HT1080 (cell line): Measurements from ENCODE around the gene HTR2B. TPM values are rescaled to one million over a fixed set of nuclear protein-coding genes. Genes with fewer than 3 reads are reported as not detected.
"Not testable (repeated sequence)": the region's sequence is repeated elsewhere in the genome, so short reads cannot be mapped to it uniquely, and the experiment has no call there.

Source experiments
- DNase-seq: peaks from one replicate; pipeline ENCODE4 v3.0.0-alpha.2; 2015; ENCODE audit warnings: low read depth
- small RNA-seq: library from RNA; depleted of rRNA; stranded (forward); fragments of <200 nt; gene quantifications from one replicate; pipeline ENCODE3, GENCODE V24; 2014
- total RNA-seq: library from RNA; depleted of rRNA; stranded (reverse); fragments of >200 nt; shearing (Covaris generic); gene quantifications from 2 replicates; pipeline ENCODE4 v1.2.3, GENCODE V29; 2014; rRNA removed

HTR2B gene
- total RNA-seq, 1 experiment from 2014 or later = not detected

- DNase-seq = no peak
Measured at GRCh38 chr2:231093933-231094332, 30.9 kb downstream of the HTR2B start.

DNA sequence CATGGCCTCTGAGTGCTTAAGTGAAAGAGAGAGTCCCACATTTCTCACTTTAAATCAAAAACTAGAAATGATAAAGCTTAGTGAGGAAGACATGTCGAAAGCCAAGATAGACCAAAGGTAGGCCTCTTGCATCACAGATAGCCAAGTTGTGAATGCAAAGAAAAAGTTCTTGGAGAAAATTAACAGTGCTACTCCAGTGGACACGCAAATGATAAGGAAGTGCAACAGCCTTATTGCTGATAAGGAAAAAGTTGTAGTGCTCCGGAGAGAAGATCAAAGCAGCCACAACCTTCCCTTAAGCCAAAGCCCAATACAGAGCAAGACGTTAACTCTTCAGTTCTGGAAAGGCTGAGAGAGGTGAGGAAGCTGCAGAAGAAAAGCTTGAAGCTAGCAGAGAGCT is 36.1 kb downstream of the HTR2B start:
- no peak for DNase-seq

- DNase-seq = no peak
Measured at GRCh38 chr2:231084565-231084964, 40.3 kb downstream of the HTR2B start.

DNA sequence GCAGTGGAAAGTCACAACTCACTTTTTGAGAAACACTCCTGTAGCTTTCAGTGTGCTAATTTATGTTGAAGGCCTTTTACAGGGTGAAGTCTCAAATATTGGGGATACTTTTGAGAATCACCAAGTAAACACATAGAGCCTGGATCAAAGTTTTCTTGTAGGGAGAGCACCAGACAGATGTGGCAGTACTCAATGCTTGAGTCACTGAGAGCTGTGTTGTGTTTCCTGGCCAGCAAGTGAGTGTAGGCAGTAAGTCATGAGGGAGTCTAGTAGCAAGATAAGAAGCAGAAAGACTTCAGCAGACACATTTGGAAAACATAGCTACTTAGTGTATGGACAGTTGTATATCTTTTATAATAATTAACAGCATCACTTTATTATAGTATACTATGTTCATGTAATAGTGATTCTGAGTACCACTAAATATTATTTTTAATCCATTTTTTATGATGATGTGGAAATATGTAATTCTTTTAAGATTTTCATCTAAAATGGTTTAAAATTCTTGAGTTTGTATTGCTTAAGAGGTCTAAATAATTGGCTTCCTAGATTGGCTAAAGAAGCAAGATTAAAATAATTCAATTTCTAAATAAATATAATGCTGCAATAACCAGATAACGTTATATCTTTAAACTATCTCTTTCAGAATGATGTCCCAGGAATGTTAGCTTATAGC is 55.3 kb downstream of the HTR2B start:
- DNase-seq = peak; percentile 44

DNA sequence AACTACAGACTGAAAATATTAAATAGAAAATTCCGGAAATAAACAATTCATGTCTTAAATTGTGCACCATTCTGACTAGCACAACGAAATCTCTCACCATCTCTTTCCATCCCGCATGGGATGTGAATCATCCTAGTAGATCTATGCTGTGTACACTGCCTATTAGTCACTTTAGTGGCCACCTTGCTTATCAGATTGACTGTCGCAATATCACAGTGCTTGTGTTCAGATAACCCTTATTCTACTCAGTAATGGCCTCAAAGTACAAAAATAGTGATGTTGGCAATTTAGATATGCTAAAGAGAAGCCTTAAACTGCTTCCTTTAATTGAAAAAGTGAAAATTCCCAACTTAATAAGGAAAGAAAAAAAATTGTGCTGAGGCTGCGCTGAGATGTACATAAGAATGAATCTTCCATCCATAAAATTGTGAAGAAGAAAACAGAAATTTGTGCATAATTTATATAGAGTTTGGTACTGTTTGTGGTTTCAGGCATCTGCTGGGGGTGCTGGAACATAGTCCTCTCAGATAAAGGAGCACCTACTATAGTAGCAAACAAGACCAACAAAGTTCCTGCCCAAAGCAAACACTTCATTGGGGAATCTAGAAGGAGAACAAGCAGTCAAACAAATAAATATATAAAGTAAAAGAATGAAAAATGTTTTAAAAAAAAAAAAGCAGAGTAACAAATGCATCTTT is 56.2 kb downstream of the HTR2B start:
- DNase-seq = peak; percentile 72

- not testable (repeated sequence) for DNase-seq
Measured at GRCh38 chr2:231067531-231067930, 57.3 kb downstream of the HTR2B start.

GRCh38 chr2:231065966-231066365 is 58.9 kb downstream of the HTR2B start:
- no peak for DNase-seq

- no peak for DNase-seq
Measured at GRCh38 chr2:231063347-231063746, 61.5 kb downstream of the HTR2B start.

DNA sequence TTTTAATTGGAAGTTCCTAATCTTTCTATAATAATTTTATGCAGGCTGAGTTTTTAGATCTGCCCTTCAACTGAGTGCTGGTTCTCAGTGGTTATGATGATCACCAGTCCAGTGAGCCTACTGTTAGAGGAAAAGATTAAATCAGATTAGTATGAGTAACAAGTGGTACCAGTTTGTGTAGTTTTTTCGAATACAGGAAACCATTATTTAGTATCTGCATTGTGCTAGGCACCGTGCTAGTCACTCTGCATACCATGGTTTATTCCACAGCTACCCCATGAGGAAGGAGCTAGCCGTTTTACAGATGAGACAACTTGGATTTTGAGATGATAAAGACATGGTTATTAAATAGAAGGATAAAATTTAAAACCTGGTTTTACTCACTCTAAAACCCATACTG is 62.1 kb downstream of the HTR2B start:
- no peak for DNase-seq

DNA sequence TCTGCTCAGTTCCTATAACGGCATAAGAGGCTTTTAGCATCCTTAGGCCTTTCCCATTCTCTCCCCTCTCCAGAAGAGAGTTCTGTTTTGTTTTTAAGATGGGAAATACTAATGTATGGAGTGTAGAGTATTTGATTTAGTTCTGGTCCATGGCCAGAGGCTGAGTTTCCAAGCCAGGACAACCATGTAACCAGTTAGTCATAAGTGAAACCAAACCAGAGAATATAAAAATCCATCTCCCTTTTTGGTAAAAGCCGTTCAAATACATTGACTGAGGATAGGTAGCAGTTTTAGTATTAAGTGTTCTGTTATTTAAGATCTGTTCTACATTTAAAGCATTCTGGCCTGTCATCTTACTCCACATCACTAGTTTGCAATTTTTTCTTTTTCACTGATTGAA is 65.1 kb downstream of the HTR2B start:
- no peak for DNase-seq

DNA sequence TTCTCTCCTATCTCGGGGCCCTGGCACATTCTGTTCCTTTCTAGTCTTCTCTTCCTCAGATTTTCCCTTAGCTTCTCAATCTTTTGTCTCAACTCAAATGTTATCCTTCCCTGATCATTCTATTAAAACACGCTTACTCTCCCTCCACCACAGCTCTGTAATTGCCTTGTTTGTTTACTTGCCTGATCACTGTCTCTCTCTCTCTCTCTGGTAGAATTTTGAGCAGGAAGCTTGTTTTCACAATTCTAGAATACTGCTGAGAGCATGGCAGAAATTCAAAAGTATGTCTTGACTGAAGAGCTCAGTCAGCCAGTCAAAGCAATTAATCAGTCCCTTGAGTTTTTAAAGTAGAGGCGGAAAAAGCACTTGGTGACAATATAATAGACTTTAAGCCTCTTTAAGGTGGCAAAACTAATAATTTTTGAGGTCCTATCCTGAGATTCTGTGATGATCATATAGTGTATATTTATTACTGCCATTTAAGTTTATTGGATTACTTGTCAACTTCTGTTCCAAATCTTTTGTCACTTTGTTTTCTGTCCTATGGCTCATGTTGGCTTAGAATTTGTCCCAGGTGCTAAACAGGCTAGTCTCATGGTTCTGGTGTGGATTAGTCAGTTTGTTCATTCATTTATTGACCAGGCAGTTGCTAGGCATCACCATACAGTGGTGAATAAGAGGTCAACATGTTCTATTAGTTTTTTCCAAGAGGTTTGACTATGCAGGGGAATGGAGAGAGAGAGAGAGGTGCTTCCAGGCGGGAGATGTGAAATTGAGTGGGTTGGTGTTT is 65.9 kb downstream of the HTR2B start:
- DNase-seq = no peak

Small RNA genes within 50 kb of the gene (small RNA-seq; reads per million reads assigned to genes)
- gene RNU1-93P = not detected

Other genes with a start within 250 kb of the HTR2B start
- 0.05 and 0.20 TPM in 2 replicates for gene GPR55, start 199.8 kb downstream of the HTR2B start, total RNA-seq
- not detected in 2 replicates for gene SPATA3, start 128.9 kb downstream of the HTR2B start, total RNA-seq
- 0.43 and 3.0 TPM in 2 replicates for gene C2orf72, start 87.5 kb downstream of the HTR2B start, total RNA-seq
- gene PSMD1, start 68.2 kb downstream of the HTR2B start, total RNA-seq = 117 and 150 TPM in 2 replicates
- gene ARMC9, start 73.6 kb upstream of the HTR2B start, total RNA-seq = 11.0 and 13.0 TPM in 2 replicates